Stimulated activated CD4-positive, alpha-beta T cell treated with anti-CD3 and anti-CD28 coated beads, Interleukin-4, amount 100 ng/mL, for 48 hours (primary cell): ENCODE results near the gene CYS1.
"Not testable (repeated sequence)": the region's sequence is repeated elsewhere in the genome, so short reads cannot be mapped to it uniquely, and the experiment has no call there.

ENCODE experiments used
- DNase-seq, 2 donors: peaks; one replicate each; pipeline ENCODE4 v3.0.0-alpha.2; 2020; ENCODE audit warnings: low read depth in 2 of 2

Gene CYS1

DNA sequence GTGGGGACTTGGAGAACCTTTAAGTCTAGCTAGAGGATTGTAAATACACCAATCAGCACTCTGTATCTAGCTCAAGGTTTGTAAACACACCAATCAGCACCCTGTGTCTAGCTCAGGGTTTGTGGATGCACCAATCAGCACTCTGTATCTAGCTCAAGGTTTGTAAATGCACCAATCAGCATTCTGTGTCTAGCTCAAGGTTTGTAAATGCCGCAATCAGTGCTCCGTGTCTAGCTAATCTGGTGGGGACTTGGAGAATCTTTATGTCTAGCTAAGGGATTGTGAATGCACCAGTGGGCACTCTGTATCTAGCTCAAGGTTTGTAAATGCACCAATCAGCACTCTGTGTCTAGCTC, 11.7 kb upstream of the CYS1 start:
- DNase-seq = not testable (repeated sequence)

DNA sequence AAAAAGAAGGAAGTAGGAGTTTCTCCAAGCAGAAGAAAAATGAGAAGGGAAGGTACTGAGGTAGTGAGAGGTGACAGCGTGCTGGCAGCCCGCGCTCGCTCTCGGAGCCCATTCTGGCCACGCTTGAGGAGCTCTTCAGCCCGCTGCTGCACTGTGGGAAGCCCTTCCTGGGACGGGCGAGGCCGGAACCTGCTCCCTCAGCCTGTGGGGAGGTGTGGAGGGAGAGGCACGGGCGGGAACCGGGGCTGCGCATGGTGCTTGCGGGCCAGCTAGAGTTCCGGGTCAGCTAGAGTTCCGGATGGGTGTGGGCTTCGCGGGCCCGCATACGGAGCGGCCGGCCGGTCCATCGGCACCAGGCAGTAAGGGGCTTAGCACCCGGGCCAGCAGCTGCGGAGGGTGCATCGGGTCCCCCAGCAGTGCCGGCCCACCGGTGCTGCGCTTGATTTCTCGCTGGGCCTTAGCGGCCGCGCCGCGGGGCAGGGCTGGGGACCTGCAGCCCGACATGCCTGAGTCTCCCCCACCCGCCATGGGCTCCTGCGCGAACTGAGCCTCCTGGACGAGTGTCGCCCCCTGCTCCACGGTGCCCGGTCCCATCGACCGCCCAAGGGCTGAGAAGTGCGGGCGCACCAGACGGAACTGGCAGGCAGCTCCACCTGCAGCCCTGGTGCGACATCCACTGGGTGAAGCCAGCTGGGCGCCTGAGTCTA, 11.1 kb upstream of the CYS1 start:
- no peak for DNase-seq

DNA sequence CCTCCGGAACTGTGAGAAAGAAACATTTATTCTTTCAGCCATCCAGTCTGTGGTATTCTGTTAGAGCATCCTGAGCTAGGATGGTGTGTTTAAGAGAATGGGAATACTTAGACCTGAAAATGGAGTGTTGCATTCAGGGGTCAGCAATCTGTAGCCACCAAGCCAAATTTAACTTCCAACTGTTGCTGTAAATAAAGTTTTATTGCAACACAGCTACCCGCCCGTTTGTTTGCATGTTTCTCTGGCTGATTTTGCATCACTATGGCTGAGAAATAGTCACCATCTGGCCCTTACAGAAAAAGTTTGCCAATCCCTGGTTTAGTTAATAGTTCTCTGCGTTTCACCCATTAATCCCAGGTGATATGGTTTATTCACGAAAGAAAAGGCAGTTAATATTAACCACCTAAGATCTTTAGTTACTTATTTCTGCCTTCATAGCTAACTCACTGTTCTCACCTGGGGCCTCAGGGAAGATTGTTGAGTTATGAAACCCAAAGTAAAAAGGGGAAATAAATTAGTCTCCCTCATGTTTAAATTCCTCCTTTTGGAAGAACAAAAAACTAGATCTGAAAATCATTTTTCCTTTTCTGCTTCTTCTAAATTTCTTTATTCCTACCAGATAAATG, 9.5 kb upstream of the CYS1 start:
- DNase-seq = no peak

DNA sequence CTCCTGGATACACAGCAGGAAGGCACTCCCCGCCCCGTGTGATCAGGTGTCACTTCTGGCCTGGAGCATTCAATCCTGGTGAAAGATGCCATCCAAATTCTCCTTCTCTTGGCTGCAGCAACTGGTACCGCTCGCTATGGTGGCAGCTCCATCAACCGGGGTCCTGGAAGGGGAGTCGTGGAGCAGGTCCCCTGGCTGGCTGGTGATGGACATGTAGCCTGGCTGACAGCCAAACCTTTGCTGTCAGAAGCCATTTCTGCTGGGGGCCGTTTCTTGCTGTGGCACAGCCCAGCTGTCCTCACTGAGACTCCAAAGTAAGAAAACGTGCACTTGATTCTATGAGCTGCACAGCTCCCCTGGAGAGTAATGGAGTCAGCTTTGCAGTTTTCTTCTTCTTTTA, 7.1 kb upstream of the CYS1 start:
- no peak for DNase-seq

DNA sequence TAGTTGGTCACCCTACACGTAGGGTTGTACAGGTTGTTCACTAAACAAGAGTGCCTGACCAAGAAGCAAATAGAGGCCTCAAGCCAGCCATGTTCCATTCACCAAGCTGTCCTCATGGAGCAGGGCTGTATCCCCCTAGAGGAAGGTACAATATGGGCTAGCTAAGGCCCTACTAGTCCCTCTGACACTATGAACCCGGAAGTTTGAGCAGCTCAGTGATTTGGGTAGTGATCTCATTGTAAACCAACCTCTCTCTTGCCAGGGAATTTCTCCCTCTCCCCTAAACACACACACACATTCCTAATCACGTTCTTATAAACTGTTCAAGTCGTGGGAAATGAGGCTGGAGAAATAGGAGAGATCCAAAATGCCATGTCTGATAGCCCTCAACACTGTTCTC, 6.7 kb upstream of the CYS1 start:
- no peak for DNase-seq

DNA sequence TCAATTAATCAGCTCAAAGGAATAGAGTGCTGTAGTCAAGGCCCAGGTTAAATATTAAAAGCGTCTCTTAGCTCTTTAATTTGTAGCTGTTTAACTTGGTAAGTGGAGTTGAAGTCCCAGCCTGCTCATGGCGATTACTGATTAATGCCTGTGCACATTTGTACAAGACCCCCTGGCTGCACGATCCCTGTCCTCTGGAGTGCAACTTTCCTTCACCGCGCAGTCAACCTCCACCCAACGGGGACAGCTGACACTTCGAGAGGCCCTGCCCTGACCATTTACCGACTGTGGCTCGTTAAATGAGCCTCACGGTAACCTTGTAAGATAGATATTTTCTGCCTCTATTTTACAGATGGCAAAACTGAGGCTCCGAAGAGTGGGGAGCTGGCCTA, 5.5 kb upstream of the CYS1 start:
- DNase-seq = no peak

DNA sequence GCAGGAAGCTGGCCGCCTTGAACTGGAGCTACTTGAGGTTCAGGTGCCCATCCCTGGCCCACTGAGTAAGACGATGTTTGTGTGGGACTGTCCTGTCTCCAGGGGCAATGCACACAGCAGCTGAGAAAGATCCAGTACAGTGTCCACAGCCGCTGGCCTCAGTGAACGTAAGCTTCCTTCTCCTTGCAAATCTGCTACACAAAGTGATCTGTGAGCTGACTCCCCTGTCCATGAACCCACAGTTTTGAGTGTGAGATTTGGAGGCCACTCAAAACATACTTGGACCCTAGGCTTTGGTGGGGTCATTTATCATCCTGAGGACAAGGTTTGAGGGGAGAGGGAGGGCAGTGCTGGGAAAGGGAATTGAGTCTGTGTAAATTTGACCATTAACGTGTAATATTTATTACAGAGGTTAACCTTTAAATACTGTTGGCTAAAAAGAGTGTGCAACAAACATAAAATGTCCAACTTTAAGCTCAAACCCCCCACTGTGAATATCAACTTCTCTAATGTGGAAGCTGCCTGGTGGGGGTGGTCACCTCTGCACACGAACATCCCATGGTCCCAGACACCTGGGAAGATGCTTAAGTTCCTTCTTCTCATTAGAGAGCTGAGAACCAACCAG, 4.9 kb upstream of the CYS1 start:
- DNase-seq = no peak

DNA sequence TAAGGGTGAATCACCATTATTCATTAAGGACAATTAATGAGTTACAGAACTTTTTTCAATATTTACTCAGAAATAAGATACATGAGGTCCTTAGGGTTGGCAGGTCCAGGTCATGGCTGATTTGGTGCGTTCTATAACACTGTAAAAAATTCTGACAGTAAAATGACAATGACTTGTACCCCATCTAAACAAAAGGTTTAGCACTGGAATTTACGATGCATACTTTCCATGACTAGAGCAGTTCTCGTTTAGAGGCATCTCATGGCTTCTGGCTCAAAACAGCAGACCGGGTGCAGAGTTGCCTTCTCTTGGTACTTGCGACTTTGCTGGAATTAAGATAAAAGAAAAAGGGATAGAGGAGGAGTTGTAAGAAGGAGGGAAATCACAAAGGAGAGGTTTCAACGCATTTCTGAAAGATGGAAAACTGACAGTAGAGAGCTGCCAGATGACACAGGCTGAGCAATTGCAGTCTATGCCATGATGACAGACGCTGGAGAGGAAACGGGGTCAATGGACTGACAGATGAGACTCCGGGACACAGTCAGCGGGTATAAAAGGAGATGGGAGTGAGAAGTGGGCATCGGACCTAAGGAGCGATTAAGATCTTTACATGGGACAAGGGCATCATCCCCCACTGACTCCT, 4.1 kb upstream of the CYS1 start:
- DNase-seq = no peak

DNA sequence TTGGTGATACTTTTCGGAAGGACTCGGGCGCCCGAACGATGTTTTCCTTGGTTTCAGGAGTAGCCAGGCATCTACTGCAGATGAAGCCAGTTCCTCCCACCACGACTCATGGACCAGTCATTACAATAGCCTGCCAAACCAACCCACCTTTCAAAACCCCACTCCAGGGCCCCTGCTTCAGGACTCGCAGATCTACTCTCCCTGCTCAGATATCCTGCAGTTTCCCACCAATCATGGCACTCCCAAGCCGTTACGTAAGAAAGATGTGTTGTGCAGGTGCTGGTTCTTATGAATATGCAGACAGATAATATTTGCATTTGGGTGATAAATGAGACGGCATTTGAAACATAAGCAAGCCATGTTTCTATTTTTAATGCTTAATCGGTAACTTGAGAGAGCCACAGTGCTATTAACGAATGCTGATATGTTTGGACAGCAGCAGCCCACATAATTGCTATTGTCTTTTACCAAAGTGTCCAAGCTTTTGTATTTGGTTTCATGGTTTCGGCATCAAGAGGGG, 3.5 kb upstream of the CYS1 start:
- DNase-seq = no peak

DNA sequence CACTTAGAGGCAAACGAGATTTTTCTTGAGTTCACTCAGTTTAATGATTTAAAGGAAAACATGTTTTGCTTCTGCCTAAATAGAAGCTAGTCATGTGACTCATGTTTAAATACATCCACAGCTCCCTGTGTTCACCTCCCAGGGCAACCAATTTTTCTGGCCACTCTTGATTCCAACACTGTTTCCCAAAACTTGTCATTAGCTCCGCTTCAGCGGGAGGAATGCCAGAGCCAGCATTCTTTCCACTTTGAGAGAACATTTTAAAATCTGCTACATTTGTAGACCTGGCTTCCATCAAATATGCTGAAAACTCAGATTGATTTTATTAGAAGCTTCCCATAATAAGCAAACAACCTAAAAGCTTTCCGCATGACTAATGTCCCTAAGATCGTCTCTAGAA, 2.8 kb upstream of the CYS1 start:
- no peak for DNase-seq

DNA sequence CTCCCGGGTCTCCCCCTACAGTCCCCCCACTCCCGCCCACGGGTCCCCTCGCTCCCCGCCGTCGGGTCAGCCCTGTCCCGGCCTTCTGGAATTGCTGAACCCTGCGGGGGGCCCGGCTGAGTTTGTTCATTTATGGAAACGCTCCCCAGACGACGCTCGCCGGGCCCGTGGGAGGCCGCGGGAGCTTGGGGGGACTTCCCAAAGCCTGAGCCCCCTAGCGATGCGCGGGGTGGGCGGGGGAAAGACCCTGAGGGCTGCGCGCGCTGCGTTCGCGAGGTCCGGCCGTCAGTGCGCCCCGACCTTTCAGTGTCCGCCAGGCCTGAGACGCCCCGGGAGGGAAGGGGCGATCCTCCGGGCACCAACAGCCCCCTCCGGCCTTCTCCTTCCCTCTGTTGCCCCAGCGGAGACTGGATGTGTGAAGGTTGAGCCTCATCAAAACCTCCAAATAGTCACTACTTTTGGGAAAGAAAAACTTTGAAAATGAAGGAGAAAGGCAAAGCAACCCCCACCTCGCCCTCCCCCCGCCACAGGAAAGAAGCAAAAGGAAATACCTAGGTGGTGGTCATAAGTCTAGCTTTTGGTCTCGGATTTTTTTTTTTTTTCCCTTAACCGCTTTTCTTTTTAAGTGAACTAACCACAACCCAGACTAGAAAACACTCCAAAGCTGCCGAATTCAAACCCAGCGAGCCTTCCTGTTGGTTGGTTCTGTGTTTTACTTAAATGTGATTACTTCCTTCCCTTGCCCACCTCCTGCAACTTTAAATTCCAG, 509 bp upstream of the CYS1 start:
- DNase-seq = no peak

DNA sequence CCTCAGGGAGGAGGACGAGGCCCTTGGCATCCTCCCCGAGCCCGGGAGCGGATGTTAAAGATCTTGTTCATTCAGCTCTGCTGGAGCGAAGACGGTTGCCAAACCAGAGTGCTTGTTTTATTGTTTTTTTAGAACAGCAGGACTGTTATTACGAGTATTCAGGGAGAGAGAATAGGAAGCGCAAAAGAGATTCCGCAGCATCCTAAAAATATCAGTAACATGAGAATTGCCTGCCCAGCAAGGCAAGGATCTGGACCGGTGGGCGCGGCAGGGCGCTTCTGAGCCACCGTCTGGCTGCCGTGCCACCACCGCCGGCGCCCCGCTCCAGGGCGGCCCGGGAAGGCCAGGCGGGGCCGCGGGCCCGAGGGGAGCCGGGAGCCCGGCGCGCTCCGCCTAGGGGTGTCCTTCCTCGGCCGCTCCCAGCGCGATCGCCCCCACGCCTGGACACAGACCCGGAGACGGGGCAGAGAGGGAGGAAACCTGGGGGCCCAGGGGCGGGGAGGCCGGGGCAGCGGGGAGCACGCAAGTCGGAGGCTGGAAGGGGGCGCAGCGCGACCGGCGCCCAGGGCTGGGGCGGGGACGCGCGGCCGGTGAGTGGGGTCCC, 843 bp downstream of the CYS1 start:
- DNase-seq = no peak

DNA sequence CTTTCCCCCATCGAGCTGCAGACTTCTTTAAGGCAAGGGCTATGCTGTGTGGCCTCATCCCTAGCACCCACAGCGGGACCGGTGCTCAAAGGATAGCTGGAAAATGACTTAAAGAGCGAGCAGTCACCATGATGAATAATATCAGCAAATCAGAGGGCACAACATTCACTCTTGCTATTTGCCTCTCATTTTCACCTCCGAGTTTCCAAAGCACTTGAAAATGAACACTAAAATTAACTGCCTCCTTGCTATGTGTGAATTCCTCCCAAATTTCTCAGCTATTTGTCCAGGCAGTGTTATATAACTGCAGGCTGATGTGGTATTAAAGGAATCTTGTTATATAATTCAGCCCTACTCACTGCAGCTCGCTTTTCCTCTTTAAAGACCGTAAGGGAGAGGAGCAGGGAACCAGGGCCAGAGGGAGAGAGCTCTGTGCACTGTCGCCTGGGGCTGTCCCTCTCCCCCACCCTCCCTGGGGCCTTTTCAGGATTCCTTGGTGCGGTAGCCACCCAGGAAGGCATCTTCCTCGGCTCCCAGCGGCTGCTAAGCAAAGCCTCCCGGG, 1.4 kb downstream of the CYS1 start:
- no peak for DNase-seq

DNA sequence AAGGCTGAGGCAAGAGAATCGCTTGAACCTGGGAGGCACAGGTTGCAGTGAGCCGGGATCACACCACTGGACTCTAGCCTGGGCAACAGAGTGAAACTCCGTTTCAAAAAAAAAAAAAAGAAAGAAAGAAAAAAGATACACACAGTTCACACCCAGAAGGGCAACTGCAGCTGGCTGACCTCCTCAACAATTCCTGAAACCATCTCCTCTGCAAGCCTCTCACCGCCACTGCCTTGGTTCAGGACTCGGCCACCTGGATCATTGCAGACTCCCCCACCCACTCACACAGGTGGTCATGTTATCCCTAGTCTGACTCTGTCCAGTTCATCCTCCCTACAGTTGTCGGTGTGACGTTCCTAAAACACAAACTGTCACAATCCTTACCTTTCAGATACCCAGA, 2.2 kb downstream of the CYS1 start:
- no peak for DNase-seq

DNA sequence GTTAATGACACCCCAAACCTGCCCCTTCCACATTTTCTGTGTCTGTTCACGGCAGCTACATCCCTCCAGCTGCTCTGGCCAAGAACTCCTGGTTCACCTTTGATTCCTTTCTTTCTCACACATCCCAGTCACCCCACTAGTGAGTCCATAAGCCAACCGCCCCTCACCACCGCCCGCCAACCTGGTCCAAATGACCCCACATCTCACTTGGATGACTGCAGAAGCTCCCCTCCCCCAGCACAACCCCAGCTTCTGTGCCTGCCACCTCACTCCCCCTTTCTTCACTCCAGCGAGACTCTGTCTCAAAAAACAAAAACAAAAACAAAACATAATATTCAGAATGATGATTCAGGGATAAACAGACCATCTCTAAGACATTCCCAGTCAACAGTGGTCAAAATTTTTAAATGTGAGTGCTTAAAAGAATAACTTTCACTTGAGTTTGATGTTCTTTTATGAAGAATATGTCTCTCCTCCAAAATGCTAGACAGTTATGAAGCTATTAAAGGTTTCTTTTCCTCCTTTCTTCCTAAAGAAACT, 3.2 kb downstream of the CYS1 start:
- no peak for DNase-seq

DNA sequence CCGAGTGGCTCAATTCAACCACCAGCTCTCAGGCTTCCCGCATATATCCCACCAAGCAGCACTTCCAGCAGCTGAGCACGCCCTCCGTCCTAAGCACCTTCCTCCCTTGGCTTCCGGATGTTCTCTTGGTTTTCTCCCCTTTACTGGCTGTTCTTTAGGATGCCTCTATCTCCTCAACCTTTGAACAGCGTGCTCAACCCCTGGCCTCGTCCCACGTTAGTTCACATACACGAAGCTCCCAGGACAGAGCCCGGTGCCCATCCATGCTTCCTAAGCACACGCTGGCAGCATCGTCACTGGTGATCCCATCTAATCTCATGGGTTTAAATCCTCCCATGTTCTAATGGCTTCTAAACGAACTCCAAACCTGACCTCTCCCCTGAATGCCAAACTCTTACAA, 3.7 kb downstream of the CYS1 start:
- no peak for DNase-seq

DNA sequence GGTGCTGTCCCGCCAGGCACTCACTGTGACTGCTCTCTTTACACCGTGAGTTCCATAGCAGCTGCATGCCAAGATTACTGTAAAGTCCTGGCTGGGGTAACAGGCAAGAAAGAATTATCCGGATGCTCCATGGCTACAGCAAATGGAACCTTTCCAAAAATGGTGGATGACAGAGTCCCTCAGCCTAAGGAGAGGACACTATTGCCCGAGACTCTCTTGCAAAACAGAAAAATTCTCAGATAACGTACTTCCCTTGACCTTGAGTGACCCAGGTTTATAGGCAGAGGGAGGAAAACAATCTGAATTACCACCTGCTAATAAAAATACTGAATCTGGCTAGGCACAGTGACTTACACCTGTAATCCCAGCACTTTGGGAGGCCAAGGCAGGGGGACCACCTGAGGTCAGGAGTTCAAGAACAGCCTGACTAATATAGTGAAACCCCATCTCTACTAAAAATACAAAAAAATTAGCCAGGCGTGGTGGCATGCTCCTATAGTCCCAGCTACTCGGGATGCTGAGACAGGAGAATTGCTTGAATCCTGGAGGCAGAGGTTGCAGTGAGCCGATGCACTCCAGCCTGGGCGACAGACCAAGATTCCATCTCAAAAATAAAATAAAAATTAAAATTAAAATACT, 4.5 kb downstream of the CYS1 start:
- no peak for DNase-seq

DNA sequence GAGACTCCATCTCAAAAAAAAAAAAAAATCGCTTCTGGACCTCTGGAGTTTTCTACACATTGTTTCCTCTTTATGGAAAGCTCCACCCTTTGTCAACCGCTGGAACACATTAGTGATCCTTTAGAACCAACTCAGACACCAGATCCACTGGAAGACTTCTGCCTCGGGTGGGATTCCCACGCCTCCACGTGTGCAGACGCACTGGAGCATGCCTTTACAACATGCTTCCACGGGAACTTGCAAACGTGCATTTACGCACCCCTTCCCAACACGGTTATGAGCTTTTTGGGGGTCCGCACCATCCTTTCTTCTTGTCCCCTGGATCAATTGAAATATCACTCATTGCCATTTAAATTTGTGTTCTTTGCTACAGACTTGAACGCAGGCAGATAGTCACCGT, 5.1 kb downstream of the CYS1 start:
- DNase-seq = no peak

DNA sequence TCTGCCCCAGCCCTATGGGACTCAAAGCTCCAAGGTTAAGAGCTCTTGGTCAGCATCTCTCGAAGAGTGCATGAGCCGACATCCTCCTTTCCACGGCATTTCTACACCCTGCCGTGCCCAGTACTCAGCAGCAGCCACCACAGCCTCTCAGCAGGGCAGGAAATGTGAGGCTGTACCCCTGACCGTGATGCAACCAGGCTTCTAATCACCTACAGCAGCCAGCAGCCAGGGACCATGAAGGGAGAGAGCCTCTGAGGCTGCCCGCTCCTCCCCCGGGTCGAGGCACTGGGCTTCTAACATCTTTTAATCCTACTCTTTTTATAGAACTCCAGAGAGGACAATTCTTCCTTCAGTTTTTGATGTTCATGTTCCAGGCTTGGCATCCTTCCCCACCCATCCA, 6.5 kb downstream of the CYS1 start:
- no peak for DNase-seq

DNA sequence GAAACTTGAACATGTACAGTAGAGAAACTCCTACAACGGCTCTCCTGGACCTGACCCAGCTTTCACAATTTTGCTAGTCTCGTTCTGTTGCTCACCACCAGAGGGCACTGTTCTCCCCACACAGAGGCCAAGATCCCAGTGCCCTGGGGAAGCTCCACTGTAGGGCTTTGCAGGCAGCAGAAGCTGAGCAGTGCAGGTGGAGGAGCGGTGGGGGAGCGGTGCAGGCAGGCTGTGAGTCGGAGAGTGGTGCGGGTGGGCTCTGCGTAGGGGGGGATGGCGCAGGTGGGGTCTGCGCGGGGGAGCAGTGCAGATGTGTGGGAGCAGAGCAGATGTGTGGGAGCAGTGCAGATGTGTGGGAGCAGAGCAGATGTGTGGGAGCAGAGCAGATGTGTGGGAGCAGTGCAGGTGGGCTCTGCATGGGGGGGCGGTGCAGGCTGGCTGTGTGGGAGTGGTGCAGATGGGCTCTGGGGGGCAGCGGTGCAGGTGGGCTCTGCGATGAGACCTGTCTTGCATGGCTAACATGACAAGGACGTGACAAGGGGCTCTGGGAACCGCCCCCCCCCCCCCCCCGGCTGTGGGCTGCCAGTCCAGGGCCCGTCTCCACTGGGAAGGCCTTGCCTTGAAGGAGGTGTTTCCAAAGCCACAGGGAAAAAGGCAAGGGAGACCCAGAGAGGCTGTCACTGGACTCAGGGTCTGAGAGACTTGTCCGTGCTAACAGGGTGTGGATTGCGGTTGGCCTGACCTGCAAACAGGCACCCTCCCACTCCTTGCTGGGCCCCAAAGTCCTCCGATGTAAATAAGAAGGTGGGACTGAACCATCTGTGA, 7.3 kb downstream of the CYS1 start:
- DNase-seq = peak; percentile 59 to 61
